ENCODE data around the gene FEN1.

- no peak for TF ChIP-seq CTCF (IDR thresholded peaks at IDR 0.05)
- TF ChIP-seq POLR2A (IDR thresholded peaks at IDR 0.05), result no peak
Observed at GRCh38 chr11:61765550-61766253, 27.0 kb upstream of the FEN1 start.

All from vagina (tissue), 2 donors.